PC-3 (cell line): ENCODE results near the gene ITGAE. TPM values are rescaled to one million over a fixed set of nuclear protein-coding genes. Genes with fewer than 3 reads are reported as not detected.

Source experiments
- ATAC-seq: fragments of 200-7000 bp; cut with Tn5 transposase; 2 replicates; pipeline ENCODE4 v1.9.1; 2020; ENCODE audit warnings: mild to moderate bottlenecking, moderate library complexity
- BruUV-seq: library from RNA; stranded (reverse); fragments of 400-500 nt; replicated peaks from 2 replicates; lab custom pipeline; 2021; lab: Mats Ljungman, UMichigan
- CTCF ChIA-PET: fragments of 300-600 bp; sonication (Branson Sonifier 250); formaldehyde crosslinking; loops from one replicate; lab custom pipeline; 2022; ENCODE audit warnings: antibody characterized with exemption; lab: Charles Lee
- POLR2A ChIA-PET: fragments of 300-600 bp; sonication (Branson Sonifier 250); formaldehyde crosslinking; loops from one replicate; lab custom pipeline; 2022; ENCODE audit warnings: antibody characterized with exemption; ENCODE audit not compliant: unreplicated experiment; lab: Charles Lee
- DNase-seq: peaks from one replicate; pipeline ENCODE4 v3.0.0-alpha.2; 2015
- H2AFZ ChIP-seq: fragments of 300-600 bp; sonication (generic); 2 replicates; pipeline ENCODE4 v1.6.0; 2016; ENCODE audit warnings: antibody characterized with exemption, low read length
- H3F3A ChIP-seq: fragments of 300-600 bp; sonication (generic); one replicate; pipeline ENCODE4 v1.6.0; 2017; ENCODE audit warnings: antibody characterized with exemption, low read length, control low read depth, mild to moderate bottlenecking; ENCODE audit not compliant: unreplicated experiment
- H3K27ac ChIP-seq: fragments of 300-600 bp; sonication (generic); 2 replicates; pipeline ENCODE4 v1.5.1; 2016; ENCODE audit warnings: mild to moderate bottlenecking, low read length
- H3K27me3 ChIP-seq: fragments of 300-600 bp; sonication (generic); 2 replicates; pipeline ENCODE4 v1.6.1; 2016; ENCODE audit warnings: low read length, mixed read lengths
- H3K36me3 ChIP-seq: fragments of 300-600 bp; sonication (generic); 2 replicates; pipeline ENCODE4 v1.6.1; 2016; ENCODE audit warnings: low read depth, mixed run types, low read length, mixed read lengths
- H3K4me1 ChIP-seq: fragments of 300-600 bp; sonication (generic); 2 replicates; pipeline ENCODE4 v1.5.1; 2016; ENCODE audit warnings: low read length; ENCODE audit not compliant: insufficient read depth
- H3K4me2 ChIP-seq: fragments of 300-600 bp; sonication (generic); 2 replicates; pipeline ENCODE4 v1.6.0; 2016; ENCODE audit warnings: low read length
- H3K4me3 ChIP-seq: fragments of 300-600 bp; sonication (generic); 2 replicates; pipeline ENCODE4 v1.5.1; 2016; ENCODE audit warnings: mild to moderate bottlenecking, low read length, mixed read lengths
- H3K79me2 ChIP-seq: fragments of 300-600 bp; sonication (generic); 2 replicates; pipeline ENCODE4 v1.6.1; 2017; ENCODE audit warnings: low read length, mixed read lengths
- H3K9ac ChIP-seq: fragments of 300-600 bp; sonication (generic); 2 replicates; pipeline ENCODE4 v1.6.0; 2016; ENCODE audit warnings: mild to moderate bottlenecking, low read length
- H3K9me2 ChIP-seq: fragments of 300-600 bp; sonication (generic); replicated peaks from 2 replicates; pipeline ENCODE4 v1.6.1; 2016; ENCODE audit warnings: mixed run types, low read length, mixed read lengths
- H3K9me3 ChIP-seq: fragments of 300-600 bp; sonication (generic); 2 replicates; pipeline ENCODE4 v1.6.1; 2016; ENCODE audit warnings: low read length, mixed read lengths
- H4K20me1 ChIP-seq: fragments of 300-600 bp; sonication (generic); 2 replicates; pipeline ENCODE4 v1.6.1; 2016; ENCODE audit warnings: low read length, mixed read lengths
- EZH2 ChIP-seq: fragments of 300-600 bp; sonication (generic); IDR thresholded peaks from one replicate; pipeline ENCODE4 v1.6.1; 2017; ENCODE audit warnings: antibody characterized with exemption, mild to moderate bottlenecking, low read length; ENCODE audit not compliant: unreplicated experiment
- EZH2phosphoT487 ChIP-seq: fragments of 300-600 bp; sonication (generic); IDR thresholded peaks from 2 replicates; pipeline ENCODE4 v1.6.1; 2018; ENCODE audit warnings: mild to moderate bottlenecking, antibody characterized with exemption, low read length, borderline replicate concordance
- intact Hi-C: fragments of 100-400 bp; cut with micrococcal nuclease; formaldehyde crosslinking; loops from 2 replicates; pipeline ENCODE4 v1.9.0; 2023
- total RNA-seq: library from RNA; depleted of rRNA; stranded (reverse); fragments of >200 nt; gene quantifications from 2 replicates; pipeline ENCODE4 v1.2.3, GENCODE V29; 2014
- TF ChIP-seq, protein P1 (sequence below): fragments of 300-600 bp; sonication (generic); conservative IDR thresholded peaks from 2 replicates; pipeline ENCODE4 v1.5.1; 2017; ENCODE audit warnings: antibody characterized with exemption, low read depth, mild to moderate bottlenecking, low read length

ITGAE gene
- total RNA-seq, 1 experiment from 2014 or later, result 42.0 TPM

DNA sequence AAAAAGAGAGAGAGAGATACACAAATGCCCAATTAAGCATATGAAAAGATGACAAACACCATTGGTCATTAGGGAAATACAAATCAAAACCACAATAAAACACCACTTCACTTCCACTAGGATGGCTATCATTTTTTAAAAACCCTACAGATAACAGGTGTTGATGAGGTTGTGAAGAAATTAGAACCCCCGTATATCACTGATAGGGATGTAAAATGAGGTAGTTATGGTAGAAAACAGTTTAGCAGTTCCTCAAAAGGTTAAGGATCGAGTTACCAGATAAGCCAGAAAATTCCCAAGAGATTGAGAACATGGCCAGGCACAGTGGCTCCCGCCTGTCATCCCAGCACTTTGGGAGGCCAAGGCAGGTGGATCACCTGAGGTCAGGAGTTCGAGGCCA lies 107.8 kb downstream of the ITGAE start:
- no peaks in the 10 kb centered on the region for H4K20me1 ChIP-seq
- ChIA-PET CTCF (no interaction called here), POLR2A (no interaction called here)
- ATAC-seq (no peak), DNase-seq (no peak)
- BruUV-seq, result no TSS peak
- H3K27ac ChIP-seq, result no peak overlapping the region
- H3F3A ChIP-seq, result no peaks in the 10 kb centered on the region
- H3K4me1 ChIP-seq, result peaks cover 4% of the 10 kb centered on the region; the same call in 1 of the 2 replicates
- no peak overlapping the region for H3K9ac ChIP-seq
- H3K9me2 ChIP-seq, result no peaks in the 10 kb centered on the region
- H3K4me3 ChIP-seq, result no peak overlapping the region
- H3K27me3 ChIP-seq, result no peaks in the 10 kb centered on the region
- no peak overlapping the region for H3K4me2 ChIP-seq
- intact Hi-C loops, result no loop called here
- no peaks in the 10 kb centered on the region for H3K9me3 ChIP-seq
- TF ChIP-seq, protein P1, sequence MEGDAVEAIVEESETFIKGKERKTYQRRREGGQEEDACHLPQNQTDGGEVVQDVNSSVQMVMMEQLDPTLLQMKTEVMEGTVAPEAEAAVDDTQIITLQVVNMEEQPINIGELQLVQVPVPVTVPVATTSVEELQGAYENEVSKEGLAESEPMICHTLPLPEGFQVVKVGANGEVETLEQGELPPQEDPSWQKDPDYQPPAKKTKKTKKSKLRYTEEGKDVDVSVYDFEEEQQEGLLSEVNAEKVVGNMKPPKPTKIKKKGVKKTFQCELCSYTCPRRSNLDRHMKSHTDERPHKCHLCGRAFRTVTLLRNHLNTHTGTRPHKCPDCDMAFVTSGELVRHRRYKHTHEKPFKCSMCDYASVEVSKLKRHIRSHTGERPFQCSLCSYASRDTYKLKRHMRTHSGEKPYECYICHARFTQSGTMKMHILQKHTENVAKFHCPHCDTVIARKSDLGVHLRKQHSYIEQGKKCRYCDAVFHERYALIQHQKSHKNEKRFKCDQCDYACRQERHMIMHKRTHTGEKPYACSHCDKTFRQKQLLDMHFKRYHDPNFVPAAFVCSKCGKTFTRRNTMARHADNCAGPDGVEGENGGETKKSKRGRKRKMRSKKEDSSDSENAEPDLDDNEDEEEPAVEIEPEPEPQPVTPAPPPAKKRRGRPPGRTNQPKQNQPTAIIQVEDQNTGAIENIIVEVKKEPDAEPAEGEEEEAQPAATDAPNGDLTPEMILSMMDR, result no peak
- TF ChIP-seq EZH2 (no peak), EZH2phosphoT487 (no peak)
- 0 out of 2 replicates have a peak, but pooled peaks cover 4% of the 10 kb centered on the region for H3K79me2 ChIP-seq
- no peak overlapping the region for H2AFZ ChIP-seq
- H3K36me3 ChIP-seq, result no peaks in the 10 kb centered on the region

DNA sequence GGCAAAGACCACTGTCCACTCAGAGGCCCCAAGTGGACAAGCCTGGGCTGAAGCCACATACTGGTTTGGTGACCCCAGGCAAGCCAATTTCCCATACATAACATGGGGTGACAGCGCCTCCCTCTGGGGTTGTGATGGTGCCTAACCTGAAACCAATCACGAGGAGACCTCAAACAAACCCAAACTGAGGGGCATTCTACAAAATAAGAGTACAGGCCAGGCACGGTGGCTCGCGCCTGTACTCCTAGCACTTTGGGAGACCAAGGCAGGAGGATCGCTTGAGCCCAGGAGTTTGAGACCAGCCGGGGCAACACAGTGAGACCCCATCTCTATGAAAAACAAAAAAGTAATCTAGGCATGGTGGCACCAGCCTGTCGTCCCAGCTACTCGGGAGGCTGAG lies 108.6 kb downstream of the ITGAE start:
- Histone ChIP-seq H3K4me2 (no peak overlapping the region), H3K9ac (no peak overlapping the region), H3K4me1 (peaks cover 4% of the 10 kb centered on the region; the same call in 1 of the 2 replicates), H3F3A (no peaks in the 10 kb centered on the region), H2AFZ (no peak overlapping the region), H3K4me3 (no peak overlapping the region), H4K20me1 (no peaks in the 10 kb centered on the region), H3K27ac (no peak overlapping the region), H3K27me3 (no peaks in the 10 kb centered on the region), H3K9me3 (no peaks in the 10 kb centered on the region), H3K79me2 (0 out of 2 replicates have a peak, but pooled peaks cover 4% of the 10 kb centered on the region), H3K36me3 (no peaks in the 10 kb centered on the region), H3K9me2 (no peaks in the 10 kb centered on the region)
- POLR2A ChIA-PET, result no interaction called here
- intact Hi-C loops, result no loop called here
- BruUV-seq, result no TSS peak
- CTCF ChIA-PET, result no interaction called here
- ATAC-seq (no peak), DNase-seq (no peak)
- no peak for TF ChIP-seq EZH2phosphoT487
- TF ChIP-seq, protein P1, result no peak
- no peak for TF ChIP-seq EZH2

DNA sequence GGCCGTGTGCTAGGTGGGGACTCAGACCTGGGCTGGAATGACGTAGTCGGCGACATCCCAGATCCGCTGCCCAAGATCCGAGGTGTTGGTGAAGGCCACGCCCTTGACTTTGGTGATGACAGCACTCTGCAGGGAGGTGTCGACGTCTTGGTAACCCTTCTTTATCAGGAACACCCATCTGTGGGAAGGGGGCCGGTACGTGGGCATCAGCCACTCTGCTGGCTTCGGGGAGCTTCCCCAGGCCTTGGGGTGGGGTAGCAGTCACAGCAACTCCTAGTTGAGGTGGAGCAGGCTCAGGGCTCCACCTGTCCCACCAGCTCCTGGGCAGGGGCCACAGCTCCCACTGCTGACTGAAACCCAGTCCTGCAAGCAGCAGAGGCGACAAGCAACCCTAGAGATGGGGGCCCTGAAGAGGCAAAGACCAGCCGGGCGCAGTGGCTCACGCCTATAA lies 109.3 kb downstream of the ITGAE start:
- Histone ChIP-seq H3K9me2 (no peaks in the 10 kb centered on the region), H4K20me1 (no peaks in the 10 kb centered on the region), H3K27ac (no peak overlapping the region), H3K9ac (no peak overlapping the region), H3K4me3 (no peak overlapping the region), H3K79me2 (0 out of 2 replicates have a peak, but pooled peaks cover 4% of the 10 kb centered on the region), H3K4me2 (no peak overlapping the region), H3K27me3 (no peaks in the 10 kb centered on the region), H3K4me1 (peaks cover 4% of the 10 kb centered on the region; the same call in 1 of the 2 replicates), H3K36me3 (no peaks in the 10 kb centered on the region), H3F3A (no peaks in the 10 kb centered on the region), H2AFZ (no peak overlapping the region), H3K9me3 (no peaks in the 10 kb centered on the region)
- ChIA-PET CTCF (no interaction called here), POLR2A (no interaction called here)
- ATAC-seq (no peak), DNase-seq (no peak)
- BruUV-seq, result no TSS peak
- TF ChIP-seq EZH2 (no peak), EZH2phosphoT487 (no peak)
- TF ChIP-seq, protein P1, result no peak
- intact Hi-C loops, result no loop called here
